GM12878 (cell line): ENCODE measurements around the gene RUNX3. TPM values are rescaled to one million over a fixed set of nuclear protein-coding genes. Genes with fewer than 3 reads are reported as not detected.

Experiments
- ATAC-seq: fragments of 200-7000 bp; cut with Tn5 transposase; 3 replicates; pipeline ENCODE4 v1.9.1; 2020; ENCODE audit warnings: mild to moderate bottlenecking, moderate library complexity
- BruUV-seq: library from RNA; stranded (reverse); fragments of 400-500 nt; replicated peaks from 2 replicates; lab custom pipeline; 2021; lab: Mats Ljungman, UMichigan
- CTCF ChIA-PET: fragments of 300-600 bp; sonication (Branson Sonifier 250); formaldehyde crosslinking; extraction: SDS; loops from one replicate; lab custom pipeline; 2021; ENCODE audit warnings: inconsistent platforms; lab: Yijun Ruan, JAX
- POLR2A ChIA-PET: fragments of 350-600 bp; formaldehyde crosslinking; extraction: SDS; loops from one replicate; lab custom pipeline; 2021; ENCODE audit warnings: inconsistent platforms; lab: Charles Lee
- RAD21 ChIA-PET: fragments of 300-600 bp; sonication (Branson Sonifier 250); formaldehyde crosslinking; loops from one replicate; lab custom pipeline; 2023; ENCODE audit warnings: antibody characterized with exemption; ENCODE audit not compliant: unreplicated experiment; lab: Charles Lee
- SMC1A ChIA-PET: fragments of 300-600 bp; sonication (Branson Sonifier 250); formaldehyde crosslinking; loops from one replicate; lab custom pipeline; 2023; ENCODE audit not compliant: unreplicated experiment, uncharacterized antibody; lab: Charles Lee
- DNase-seq: peaks from one replicate; pipeline ENCODE4 v3.0.0-alpha.2; 2011; ENCODE audit warnings: low read depth, low spot score
- FAIRE-seq: peaks from 3 replicates; lab custom pipeline; 2011; peaks lifted over from hg19 to GRCh38; lab: Jason Lieb, UNC
- H2AFZ ChIP-seq: 2 replicates; pipeline ENCODE4 v1.6.0; 2011; ENCODE audit warnings: low read depth, low read length, control low read depth; ENCODE audit not compliant: control insufficient read depth
- H3K27ac ChIP-seq: 2 replicates; pipeline ENCODE4 v1.5.1; 2011; ENCODE audit warnings: control low read depth; ENCODE audit not compliant: control insufficient read depth, insufficient read depth
- H3K27me3 ChIP-seq, 2 experiments: replicated peaks in 1 of 2; 2 replicates each; pipeline versions ENCODE4 v1.6.0 to v1.6.1; 2011; ENCODE audit warnings: low read length in 1 of 2; ENCODE audit not compliant: control insufficient read depth in 2 of 2, insufficient read depth in 2 of 2
- H3K36me3 ChIP-seq, 2 experiments: 2 replicates each; pipeline ENCODE4 v1.5.1; 2011; ENCODE audit warnings: low read length in 1 of 2; ENCODE audit not compliant: control insufficient read depth in 2 of 2, insufficient read depth in 2 of 2
- H3K4me1 ChIP-seq: 2 replicates; pipeline ENCODE4 v1.6.1; 2011; ENCODE audit warnings: mild to moderate bottlenecking, low read length, moderate library complexity, mixed read lengths; ENCODE audit not compliant: control insufficient read depth, insufficient read depth
- H3K4me2 ChIP-seq: 2 replicates; pipeline ENCODE4 v1.6.0; 2011; ENCODE audit warnings: control low read depth; ENCODE audit not compliant: control insufficient read depth, insufficient read depth
- H3K4me3 ChIP-seq: fragments of 200-600 bp; sonication (generic); 2 replicates; pipeline ENCODE4 v1.5.1; 2016
- H3K79me2 ChIP-seq: 2 replicates; pipeline ENCODE4 v1.6.0; 2011; ENCODE audit warnings: low read length; ENCODE audit not compliant: control insufficient read depth, insufficient read depth
- H3K9ac ChIP-seq: 2 replicates; pipeline ENCODE4 v1.8.0; 2011; ENCODE audit warnings: low read length, control low read depth, mixed read lengths; ENCODE audit not compliant: control insufficient read depth, insufficient read depth
- H3K9me3 ChIP-seq: replicated peaks from 3 replicates; pipeline ENCODE4 v1.5.1; 2011; ENCODE audit warnings: mild to moderate bottlenecking, low read length; ENCODE audit not compliant: control insufficient read depth, insufficient read depth
- H4K20me1 ChIP-seq: 2 replicates; pipeline ENCODE4 v1.6.0; 2011; ENCODE audit not compliant: control insufficient read depth, insufficient read depth
- BACH1 ChIP-seq: fragments of 450-650 bp; IDR thresholded peaks from 2 replicates; pipeline ENCODE4 v1.6.1; 2017; ENCODE audit warnings: mild to moderate bottlenecking, borderline replicate concordance
- CHD1 ChIP-seq: IDR thresholded peaks from 2 replicates; pipeline ENCODE4 v1.6.1; 2012; ENCODE audit warnings: low read depth, low read length, improper control_type of control experiment
- CHD2 ChIP-seq: IDR thresholded peaks from 2 replicates; pipeline ENCODE4 v1.6.1; 2011; ENCODE audit warnings: low read depth, low read length, improper control_type of control experiment, borderline replicate concordance
- HDGF ChIP-seq: fragments of 450-650 bp; IDR thresholded peaks from 2 replicates; pipeline ENCODE4 v1.6.1; 2016; ENCODE audit warnings: antibody characterized with exemption
- MYC ChIP-seq: IDR thresholded peaks from 2 replicates; pipeline ENCODE4 v1.6.1; 2011; ENCODE audit warnings: mild to moderate bottlenecking, low read length, moderate library complexity, inconsistent platforms; ENCODE audit not compliant: insufficient read depth, insufficient replicate concordance, insufficient read length, severe bottlenecking
- PAX8 ChIP-seq: fragments of 450-650 bp; IDR thresholded peaks from 2 replicates; pipeline ENCODE4 v1.6.1; 2017; ENCODE audit warnings: mild to moderate bottlenecking, moderate library complexity
- RB1 ChIP-seq: fragments of 450-650 bp; formaldehyde crosslinking; IDR thresholded peaks from 2 replicates; pipeline ENCODE4 v1.6.1; 2017; ENCODE audit warnings: mild to moderate bottlenecking, borderline replicate concordance
- SIN3A ChIP-seq: IDR thresholded peaks from 2 replicates; pipeline ENCODE4 v1.6.1; 2012; ENCODE audit warnings: low read depth, low read length, improper control_type of control experiment
- TCF3 ChIP-seq: IDR thresholded peaks from 2 replicates; pipeline ENCODE4 v1.6.1; 2012; ENCODE audit warnings: low read depth, mild to moderate bottlenecking, low read length, borderline replicate concordance; ENCODE audit not compliant: insufficient read depth
- ZNF24 ChIP-seq: fragments of 450-650 bp; IDR thresholded peaks from 2 replicates; pipeline ENCODE4 v1.6.1; 2017; ENCODE audit warnings: antibody characterized with exemption, mild to moderate bottlenecking
- WGBS: methylation state at CpG from one replicate; pipeline ENCODE4 v1.1.6; 2016; ENCODE audit warnings: low lambda C conversion rate; ENCODE audit not compliant: insufficient replicate concordance, insufficient coverage; ENCODE audit errors: missing lambda C conversion rate; 5-methylcytosine and 5-hydroxymethylcytosine counted together
- in situ Hi-C: fragments of 300-500 bp; cut with MboI; formaldehyde crosslinking; loops from 9 replicates; pipeline ENCODE4 v1.14.3; 2018; ENCODE audit warnings: mixed read lengths
- intact Hi-C: fragments of 100-400 bp; cut with micrococcal nuclease; formaldehyde crosslinking; loops from one replicate; pipeline ENCODE4 v1.14.2; 2022; ENCODE audit not compliant: unreplicated experiment
- polyA plus RNA-seq, 11 experiments: library from polyadenylated mRNA; depleted of rRNA in 4 of 11; unstranded in 6 of 11; stranded (reverse) in 5 of 11; fragments of >200 nt; fragmentation: Nextera tagmentation in 4 of 11; fragmentation: Illumina TruSeq in 1 of 11; extraction: Ambion mirVana in 4 of 11; extraction: Trizol in 1 of 11; gene quantifications; 1 replicate in 1 of 11; 2 replicates in 10 of 11; pipeline versions ENCODE4 v1.2.1 to v1.2.3, GENCODE V29; 2011 to 2016; ENCODE audit warnings: inconsistent platforms in 2 of 11, missing spikeins in 2 of 11, low read depth in 1 of 11
- total RNA-seq, 4 experiments: library from RNA; depleted of rRNA in 3 of 4; stranded (reverse); fragments of >200 nt in 3 of 4; fragmentation: Illumina TruSeq in 1 of 4; extraction: Trizol in 1 of 4; gene quantifications; 2 replicates each; pipeline versions ENCODE4 v1.2.1 to v1.2.3, GENCODE V29; 2013 to 2021
- TF ChIP-seq, protein P1 (sequence below), 3 experiments: IDR thresholded peaks in 2 of 3; conservative IDR thresholded peaks in 1 of 3; 2 replicates each; pipeline ENCODE4 v1.5.1; 2011; ENCODE audit warnings: low read depth in 3 of 3, low read length in 3 of 3, mild to moderate bottlenecking in 3 of 3, control low read depth in 2 of 3, moderate library complexity in 2 of 3, inconsistent platforms in 1 of 3, mixed read lengths in 1 of 3; ENCODE audit not compliant: control insufficient read depth in 2 of 3, insufficient read depth in 1 of 3; ENCODE audit errors: extremely low read depth in 1 of 3
- TF ChIP-seq, protein P2 (sequence below): fragments of 450-650 bp; IDR thresholded peaks from 2 replicates; pipeline ENCODE4 v1.6.1; 2017; ENCODE audit warnings: mild to moderate bottlenecking, low read depth, inconsistent platforms; ENCODE audit not compliant: poor library complexity, severe bottlenecking
- TF ChIP-seq, protein P3 (sequence below): fragments of 450-650 bp; IDR thresholded peaks from 2 replicates; pipeline ENCODE4 v1.6.1; 2017; ENCODE audit warnings: borderline replicate concordance

RUNX3 gene
- total and polyA plus RNA-seq, 10 of the 15 experiments (the other 5 are each of a cell fraction or from before 2014, with no cell fraction given): 19.0 to 151 (median 31.4) TPM

DNA sequence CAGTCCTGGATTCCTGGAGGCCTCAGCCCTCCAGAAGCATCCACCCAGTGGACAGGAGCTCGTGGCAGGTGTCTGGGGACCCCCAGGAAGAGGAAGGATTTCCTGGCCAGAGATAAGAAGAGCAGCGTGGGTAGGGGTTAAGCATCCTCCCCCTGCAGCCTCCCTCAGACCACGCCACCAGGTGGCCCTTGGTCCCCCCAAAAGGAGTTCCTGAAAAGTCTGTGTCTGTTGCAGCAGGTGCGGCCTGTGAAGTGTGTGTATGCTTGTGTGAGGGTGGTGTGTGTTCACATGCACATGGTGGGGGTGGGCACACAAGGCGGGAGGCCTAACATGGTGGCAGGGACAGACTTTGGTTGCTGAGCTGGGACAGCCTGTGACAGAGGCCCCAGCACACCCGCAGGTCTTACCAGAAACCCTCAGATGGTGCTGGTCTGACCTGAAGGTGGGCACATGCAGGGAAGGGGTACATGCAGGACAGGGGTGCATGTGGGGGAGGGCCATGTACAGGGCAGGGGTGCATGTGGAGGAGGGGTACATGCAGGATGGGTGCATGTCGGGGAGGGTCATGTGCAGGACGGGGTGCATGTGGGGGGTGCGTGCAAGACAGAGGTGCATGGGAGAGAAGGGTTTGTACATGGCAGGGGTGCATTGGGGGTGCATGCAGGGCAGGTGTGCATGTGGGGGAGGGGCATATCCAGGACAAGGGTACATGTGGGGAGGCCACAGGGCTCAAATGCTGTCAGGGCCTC, 18.2 kb upstream of the RUNX3 start (continued):
- TF ChIP-seq, protein P1, sequence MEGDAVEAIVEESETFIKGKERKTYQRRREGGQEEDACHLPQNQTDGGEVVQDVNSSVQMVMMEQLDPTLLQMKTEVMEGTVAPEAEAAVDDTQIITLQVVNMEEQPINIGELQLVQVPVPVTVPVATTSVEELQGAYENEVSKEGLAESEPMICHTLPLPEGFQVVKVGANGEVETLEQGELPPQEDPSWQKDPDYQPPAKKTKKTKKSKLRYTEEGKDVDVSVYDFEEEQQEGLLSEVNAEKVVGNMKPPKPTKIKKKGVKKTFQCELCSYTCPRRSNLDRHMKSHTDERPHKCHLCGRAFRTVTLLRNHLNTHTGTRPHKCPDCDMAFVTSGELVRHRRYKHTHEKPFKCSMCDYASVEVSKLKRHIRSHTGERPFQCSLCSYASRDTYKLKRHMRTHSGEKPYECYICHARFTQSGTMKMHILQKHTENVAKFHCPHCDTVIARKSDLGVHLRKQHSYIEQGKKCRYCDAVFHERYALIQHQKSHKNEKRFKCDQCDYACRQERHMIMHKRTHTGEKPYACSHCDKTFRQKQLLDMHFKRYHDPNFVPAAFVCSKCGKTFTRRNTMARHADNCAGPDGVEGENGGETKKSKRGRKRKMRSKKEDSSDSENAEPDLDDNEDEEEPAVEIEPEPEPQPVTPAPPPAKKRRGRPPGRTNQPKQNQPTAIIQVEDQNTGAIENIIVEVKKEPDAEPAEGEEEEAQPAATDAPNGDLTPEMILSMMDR (IDR thresholded peaks at IDR 0.05 in 2 of 3, conservative IDR thresholded peaks at IDR 0.05 in 1 of 3; ENCODE audit: control insufficient read depth in 2 of 3, extremely low read depth in 1 of 3, insufficient read depth in 1 of 3, low read depth in 3 of 3, low read length in 3 of 3): peak in 1 of 3 experiments; percentile 25; a peak in 2 of 6 replicates
- TF ChIP-seq TCF3 (no peak), BACH1 (no peak), CHD2 (no peak)

DNA sequence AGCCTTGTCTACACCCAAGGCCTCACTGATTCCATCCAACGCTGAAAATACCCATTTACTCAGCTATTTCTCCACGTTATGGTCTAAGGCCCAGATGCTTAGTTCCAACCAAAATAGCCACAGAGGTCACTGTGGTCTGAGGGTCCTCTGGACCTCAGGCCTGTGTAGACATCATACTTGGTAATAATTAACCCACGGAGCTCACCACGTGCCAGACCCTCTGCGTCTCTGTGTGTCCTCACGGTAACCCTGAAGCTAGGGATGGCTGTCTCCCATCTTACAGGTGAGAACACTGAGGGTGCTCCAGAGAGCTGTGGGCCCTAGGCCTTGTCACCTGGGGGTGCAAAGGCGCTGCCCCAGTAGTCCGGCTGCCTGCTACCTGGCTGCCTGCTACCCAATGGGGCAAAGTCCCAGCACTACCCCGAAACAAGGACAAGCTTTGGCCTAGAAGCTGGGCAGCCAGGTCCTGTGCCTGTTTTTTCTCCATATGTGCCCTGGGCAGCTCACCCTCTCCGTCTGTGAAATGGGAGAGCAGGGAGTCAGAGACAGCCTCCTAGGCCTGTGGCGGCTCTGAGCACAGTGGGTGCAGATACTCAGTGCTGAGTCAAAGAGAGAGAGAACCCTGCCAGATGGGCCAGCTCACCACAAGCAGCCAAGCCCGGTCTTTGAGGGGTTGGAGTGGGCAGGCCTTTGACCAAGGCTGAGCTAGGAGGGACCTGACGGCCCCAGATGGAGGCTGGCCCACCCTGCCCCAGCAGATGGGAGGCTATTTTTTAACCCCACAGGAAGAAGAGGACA, 17.0 kb upstream of the RUNX3 start:
- H3K9ac ChIP-seq: peak overlapping the region; percentile 57
- TF ChIP-seq CHD1 (no peak), RB1 (0 out of 2 replicates have a peak, but pooled peaks have one; percentile 39), HDGF (peak; percentile 73; the same call in 1 of the 2 replicates), SIN3A (no peak), PAX8 (no peak), MYC (no peak), ZNF24 (no peak)
- TF ChIP-seq, protein P2, sequence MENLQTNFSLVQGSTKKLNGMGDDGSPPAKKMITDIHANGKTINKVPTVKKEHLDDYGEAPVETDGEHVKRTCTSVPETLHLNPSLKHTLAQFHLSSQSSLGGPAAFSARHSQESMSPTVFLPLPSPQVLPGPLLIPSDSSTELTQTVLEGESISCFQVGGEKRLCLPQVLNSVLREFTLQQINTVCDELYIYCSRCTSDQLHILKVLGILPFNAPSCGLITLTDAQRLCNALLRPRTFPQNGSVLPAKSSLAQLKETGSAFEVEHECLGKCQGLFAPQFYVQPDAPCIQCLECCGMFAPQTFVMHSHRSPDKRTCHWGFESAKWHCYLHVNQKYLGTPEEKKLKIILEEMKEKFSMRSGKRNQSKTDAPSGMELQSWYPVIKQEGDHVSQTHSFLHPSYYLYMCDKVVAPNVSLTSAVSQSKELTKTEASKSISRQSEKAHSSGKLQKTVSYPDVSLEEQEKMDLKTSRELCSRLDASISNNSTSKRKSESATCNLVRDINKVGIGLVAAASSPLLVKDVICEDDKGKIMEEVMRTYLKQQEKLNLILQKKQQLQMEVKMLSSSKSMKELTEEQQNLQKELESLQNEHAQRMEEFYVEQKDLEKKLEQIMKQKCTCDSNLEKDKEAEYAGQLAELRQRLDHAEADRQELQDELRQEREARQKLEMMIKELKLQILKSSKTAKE: peak; percentile 59
- TF ChIP-seq, protein P3, sequence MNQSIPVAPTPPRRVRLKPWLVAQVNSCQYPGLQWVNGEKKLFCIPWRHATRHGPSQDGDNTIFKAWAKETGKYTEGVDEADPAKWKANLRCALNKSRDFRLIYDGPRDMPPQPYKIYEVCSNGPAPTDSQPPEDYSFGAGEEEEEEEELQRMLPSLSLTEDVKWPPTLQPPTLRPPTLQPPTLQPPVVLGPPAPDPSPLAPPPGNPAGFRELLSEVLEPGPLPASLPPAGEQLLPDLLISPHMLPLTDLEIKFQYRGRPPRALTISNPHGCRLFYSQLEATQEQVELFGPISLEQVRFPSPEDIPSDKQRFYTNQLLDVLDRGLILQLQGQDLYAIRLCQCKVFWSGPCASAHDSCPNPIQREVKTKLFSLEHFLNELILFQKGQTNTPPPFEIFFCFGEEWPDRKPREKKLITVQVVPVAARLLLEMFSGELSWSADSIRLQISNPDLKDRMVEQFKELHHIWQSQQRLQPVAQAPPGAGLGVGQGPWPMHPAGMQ: no peak

More for the DNA sequence above, 17.0 kb upstream of the RUNX3 start:
- Histone ChIP-seq H3K36me3 (peaks cover 36 to 43% of the 10 kb centered on the region in 2 experiments), H4K20me1 (peaks cover 10% of the 10 kb centered on the region), H3K4me1 (peaks cover 56% of the 10 kb centered on the region), H3K27me3 (no peaks in the 10 kb centered on the region), H3K4me3 (0 out of 2 replicates have a peak overlapping the region, but pooled peaks have one; percentile 44), H3K4me2 (peak overlapping the region; percentile 61), H3K79me2 (peaks cover 98% of the 10 kb centered on the region), H3K27ac (peak overlapping the region; percentile 85), H3K9me3 (no peaks in the 10 kb centered on the region), H2AFZ (no peak overlapping the region)
- SMC1A ChIA-PET: interaction anchor here (0.6 to 4.6 kb wide), 14 partner anchors 10 to 153 kb away, joined by 3 to 64 read pairs (median 5); no protein-coding TSS in a partner anchor
- POLR2A ChIA-PET: interaction anchor here (0.7 to 3.7 kb wide), 14 partner anchors 10 to 153 kb away, joined by 3 to 20 read pairs (median 6); partner anchors contain the start of gene RUNX3
- no TSS peak for BruUV-seq
- CTCF ChIA-PET: interaction anchor here (0.6 to 4.2 kb wide), 21 partner anchors 7 to 293 kb away, joined by 3 to 51 read pairs (median 6); partner anchors contain the start of genes CLIC4 and RUNX3
- DNase-seq (peak; percentile 70), FAIRE-seq (peak; percentile 87), ATAC-seq (peak; percentile 84)
- intact Hi-C loops (no loop called here), in situ Hi-C loops (no loop called here)
- RAD21 ChIA-PET: interaction anchor here (0.8 to 2.3 kb wide), 19 partner anchors 11 to 154 kb away, joined by 3 to 33 read pairs (median 6); partner anchors contain the start of gene RUNX3
- 10% methylated on average over 13 of the region's 13 CpGs for WGBS
